NCI-H1417 treated with DMSO at 0.1 percent for 48 hours (cell line): Measurements from ENCODE around the gene CNOT11.
"Not testable (repeated sequence)": the region's sequence is repeated elsewhere in the genome, so short reads cannot be mapped to it uniquely, and the experiment has no call there.

Experiments
- DNase-seq: peaks from one replicate; lab custom pipeline; 2025; lab: John Stamatoyannopoulos, UW

Gene CNOT11

GRCh38 chr2:101310090-101310833, 57.6 kb downstream of the CNOT11 start:
- no peak for DNase-seq

- no peak for DNase-seq
These were observed 58.4 kb downstream of the CNOT11 start for GRCh38 chr2:101310834-101311695.

DNA sequence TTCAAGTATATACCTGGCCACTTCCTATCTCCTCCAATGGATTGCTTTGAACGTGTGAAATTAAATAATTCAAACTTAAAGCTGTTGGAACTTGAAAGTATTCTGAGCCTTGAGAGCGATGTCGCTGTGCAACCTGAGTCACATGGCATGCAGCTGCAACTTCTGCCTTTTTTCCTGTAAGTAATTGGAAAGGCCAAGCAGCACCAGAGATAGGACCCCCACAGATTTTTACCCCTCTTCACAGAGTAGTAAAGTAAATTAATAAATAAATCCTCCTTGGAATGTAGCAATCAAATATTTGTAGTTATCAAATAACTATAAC, 59.0 kb downstream of the CNOT11 start:
- no peak for DNase-seq

DNA sequence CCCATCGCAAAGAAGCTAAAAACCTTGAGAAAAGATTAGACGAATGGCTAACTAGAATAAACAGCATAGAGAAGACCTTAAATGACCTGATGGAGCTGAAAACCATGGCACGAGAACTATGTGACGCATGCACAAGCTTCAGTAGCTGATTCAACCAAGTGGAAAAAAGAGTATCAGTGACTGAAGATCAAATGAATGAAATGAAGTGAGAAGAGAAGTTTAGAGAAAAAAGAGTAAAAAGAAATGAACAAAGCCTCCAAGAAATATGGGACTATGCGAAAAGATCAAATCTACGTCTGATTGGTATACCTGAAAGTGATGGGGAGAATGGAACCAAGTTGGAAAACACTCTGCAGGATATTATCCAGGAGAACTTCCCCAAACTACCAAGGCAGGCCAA, 63.9 kb downstream of the CNOT11 start:
- not testable (repeated sequence) for DNase-seq
